ENCODE data around the gene FOXL2NB. TPM values are rescaled to one million over a fixed set of nuclear protein-coding genes. Genes with fewer than 3 reads are reported as not detected.

The FOXL2NB gene
- total RNA-seq, 2 experiments from 2014 or later = not detected

GRCh38 chr3:138936741-138937689 lies 10.0 kb upstream of the FOXL2NB start:
- no TSS peak for BruUV-seq (replicated peaks)
- intact Hi-C loops (cut with micrococcal nuclease; ENCODE audit: unreplicated experiment) = loop anchor here (1.0 kb wide), 1 partner anchor 392 kb away; no protein-coding TSS in a partner anchor
- Histone ChIP-seq H3K4me3 (ENCODE audit: low read depth, low read length, poor library complexity, severe bottlenecking) (no peak overlapping the region), H4K20me1 (ENCODE audit: insufficient read depth, low read length) (no peaks in the 10 kb centered on the region), H3K27ac (ENCODE audit: low read depth, low read length, poor library complexity, severe bottlenecking) (no peak overlapping the region), H2AFZ (ENCODE audit: low read length) (no peak overlapping the region), H3K4me1 (ENCODE audit: insufficient read depth, low read length, poor library complexity, severe bottlenecking) (peaks cover 6% of the 10 kb centered on the region), H3K9me2 (ENCODE audit: insufficient read depth, low read length) (no peaks in the 10 kb centered on the region), H3K4me2 (ENCODE audit: low read length) (no peak overlapping the region), H3K36me3 (ENCODE audit: insufficient read depth, low read length) (no peaks in the 10 kb centered on the region), H3K9me3 (ENCODE audit: low read length) (no peaks in the 10 kb centered on the region), H3K79me2 (ENCODE audit: insufficient read depth, low read depth, low read length) (no peaks in the 10 kb centered on the region)
- POLR2A ChIA-PET = no interaction called here
- no peak for DNase-seq (ENCODE audit: low spot score)
- CTCF ChIA-PET (ENCODE audit: unreplicated experiment) = interaction anchor here (0.5 to 0.7 kb wide), 2 partner anchors 14 to 15 kb away, joined by 3 to 6 read pairs; no protein-coding TSS in a partner anchor
- TF ChIP-seq CTCF (conservative IDR thresholded peaks at IDR 0.05; ENCODE audit: low read length) (no peak), EZH2phosphoT487 (IDR thresholded peaks at IDR 0.05; ENCODE audit: borderline replicate concordance, low read depth, low read length) (no peak)

- ChIA-PET CTCF (ENCODE audit: unreplicated experiment) (no interaction called here), POLR2A (no interaction called here)
- H3K36me3 ChIP-seq (ENCODE audit: insufficient read depth, low read length) = no peaks in the 10 kb centered on the region
- H3K4me2 ChIP-seq (ENCODE audit: low read length) = no peak overlapping the region
- BruUV-seq (replicated peaks) = no TSS peak
- H3K79me2 ChIP-seq (ENCODE audit: insufficient read depth, low read depth, low read length) = no peaks in the 10 kb centered on the region
- no peak for DNase-seq (ENCODE audit: low spot score)
- H3K9me3 ChIP-seq (ENCODE audit: low read length) = no peaks in the 10 kb centered on the region
- no peak overlapping the region for H3K4me3 ChIP-seq (ENCODE audit: low read depth, low read length, poor library complexity, severe bottlenecking)
- H4K20me1 ChIP-seq (ENCODE audit: insufficient read depth, low read length) = no peaks in the 10 kb centered on the region
- TF ChIP-seq CTCF (conservative IDR thresholded peaks at IDR 0.05; ENCODE audit: low read length) (no peak), EZH2phosphoT487 (IDR thresholded peaks at IDR 0.05; ENCODE audit: borderline replicate concordance, low read depth, low read length) (no peak)
- H3K4me1 ChIP-seq (ENCODE audit: insufficient read depth, low read length, poor library complexity, severe bottlenecking) = peaks cover 6% of the 10 kb centered on the region
- H3K9me2 ChIP-seq (ENCODE audit: insufficient read depth, low read length) = no peaks in the 10 kb centered on the region
- intact Hi-C loops (cut with micrococcal nuclease; ENCODE audit: unreplicated experiment) = no loop called here
- no peak overlapping the region for H2AFZ ChIP-seq (ENCODE audit: low read length)
- no peak overlapping the region for H3K27ac ChIP-seq (ENCODE audit: low read depth, low read length, poor library complexity, severe bottlenecking)
These were observed 9.3 kb upstream of the FOXL2NB start for GRCh38 chr3:138937690-138938055.

Data from OCI-LY7 (cell line).